HL-60/S4 treated with retinoic acid at 250 ng/mL for 4 days and 3 days (cell line): ENCODE results near the gene ARHGAP20.

Source experiments
- in situ Hi-C: fragments of 300-500 bp; cut with MboI; formaldehyde crosslinking; loops from 2 replicates; pipeline ENCODE4 v1.7.0; 2022; ENCODE audit warnings: low sequenced_read_pairs

ARHGAP20 gene

GRCh38 chr11:110613197-110613918 is 98.9 kb downstream of the ARHGAP20 start:
- in situ Hi-C loops: no loop called here

- in situ Hi-C loops: no loop called here
These were observed 105.8 kb downstream of the ARHGAP20 start for GRCh38 chr11:110606415-110606814.

- in situ Hi-C loops: no loop called here
These were observed 110.3 kb downstream of the ARHGAP20 start for GRCh38 chr11:110601936-110602335.

GRCh38 chr11:110600322-110600721 is 111.9 kb downstream of the ARHGAP20 start:
- in situ Hi-C loops: no loop called here

- in situ Hi-C loops: no loop called here
These were observed 113.0 kb downstream of the ARHGAP20 start for GRCh38 chr11:110599207-110599606.

GRCh38 chr11:110598725-110599124 is 113.5 kb downstream of the ARHGAP20 start:
- in situ Hi-C loops: no loop called here

GRCh38 chr11:110587972-110588371 is 124.3 kb downstream of the ARHGAP20 start:
- in situ Hi-C loops: no loop called here

- in situ Hi-C loops: no loop called here
These were observed 125.1 kb downstream of the ARHGAP20 start for GRCh38 chr11:110587129-110587528.

GRCh38 chr11:110584150-110584549 is 128.1 kb downstream of the ARHGAP20 start:
- in situ Hi-C loops: no loop called here

GRCh38 chr11:110582728-110583432 is 129.4 kb downstream of the ARHGAP20 start:
- in situ Hi-C loops: no loop called here

- in situ Hi-C loops: no loop called here
These were observed 131.7 kb downstream of the ARHGAP20 start for GRCh38 chr11:110580571-110580970.

- in situ Hi-C loops: no loop called here
These were observed 138.8 kb downstream of the ARHGAP20 start for GRCh38 chr11:110573411-110573810.

GRCh38 chr11:110571081-110571720 is 141.0 kb downstream of the ARHGAP20 start:
- in situ Hi-C loops: no loop called here

GRCh38 chr11:110566577-110566976 is 145.7 kb downstream of the ARHGAP20 start:
- in situ Hi-C loops: no loop called here

GRCh38 chr11:110565357-110566336 is 146.6 kb downstream of the ARHGAP20 start:
- in situ Hi-C loops: no loop called here

- in situ Hi-C loops: no loop called here
These were observed 147.4 kb downstream of the ARHGAP20 start for GRCh38 chr11:110564676-110565356.

- in situ Hi-C loops: no loop called here
These were observed 167.5 kb downstream of the ARHGAP20 start for GRCh38 chr11:110544779-110545178.

- in situ Hi-C loops: no loop called here
These were observed 174.1 kb downstream of the ARHGAP20 start for GRCh38 chr11:110538154-110538553.

GRCh38 chr11:110530900-110531741 is 181.1 kb downstream of the ARHGAP20 start:
- in situ Hi-C loops: no loop called here
